HG03342 (cell line): ENCODE data around the gene SLC34A1.

Experiments
- ATAC-seq: cut with Tn5 transposase; IDR thresholded peaks from one replicate; pipeline ENCODE4 v1.9.1; 2021; ENCODE audit warnings: mild to moderate bottlenecking, moderate library complexity; ENCODE audit not compliant: unreplicated experiment

SLC34A1 gene

GRCh38 chr5:177444106-177445051 lies 60.1 kb downstream of the SLC34A1 start:
- no peak for ATAC-seq

- no peak for ATAC-seq
Observed at GRCh38 chr5:177445052-177445916, 61.0 kb downstream of the SLC34A1 start.

- no peak for ATAC-seq
Observed at GRCh38 chr5:177445917-177446199, 61.6 kb downstream of the SLC34A1 start.

- ATAC-seq, result peak; percentile 56
Observed at GRCh38 chr5:177446200-177447065, 62.2 kb downstream of the SLC34A1 start, which contains the start of gene PRR7. Gene PRR7, plus strand, starts transcription at chr5:177446814. Its CDS starts 8,254 bp downstream, at chr5:177455068.

DNA sequence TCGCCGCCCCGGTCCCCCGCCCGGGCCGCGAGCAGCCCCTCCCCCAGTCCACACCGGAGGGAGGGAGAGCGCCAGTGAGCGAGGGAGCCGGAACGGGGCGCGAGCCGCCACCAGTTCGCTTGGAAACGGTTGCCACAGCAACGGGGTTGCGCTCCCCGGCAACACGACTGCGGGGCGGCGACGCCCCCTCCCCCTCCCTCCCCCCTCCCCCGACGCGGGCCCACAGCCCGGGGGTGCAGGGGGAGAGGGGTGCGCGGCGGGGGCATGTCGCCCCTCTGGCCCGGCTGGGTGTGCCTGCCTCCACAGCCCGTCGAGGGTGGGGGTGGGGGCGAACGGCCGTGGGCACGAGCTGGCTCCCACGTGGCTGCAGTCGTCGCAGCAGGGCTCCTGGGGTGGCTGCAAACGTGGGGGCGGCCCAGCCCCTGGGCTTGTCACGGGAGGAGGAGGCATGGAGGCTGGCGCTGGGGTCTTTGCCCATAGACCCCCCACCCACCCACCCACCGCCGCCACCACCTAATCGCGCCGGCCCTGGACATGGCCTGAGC lies 62.9 kb downstream of the SLC34A1 start:
- ATAC-seq, result peak; percentile 46

DNA sequence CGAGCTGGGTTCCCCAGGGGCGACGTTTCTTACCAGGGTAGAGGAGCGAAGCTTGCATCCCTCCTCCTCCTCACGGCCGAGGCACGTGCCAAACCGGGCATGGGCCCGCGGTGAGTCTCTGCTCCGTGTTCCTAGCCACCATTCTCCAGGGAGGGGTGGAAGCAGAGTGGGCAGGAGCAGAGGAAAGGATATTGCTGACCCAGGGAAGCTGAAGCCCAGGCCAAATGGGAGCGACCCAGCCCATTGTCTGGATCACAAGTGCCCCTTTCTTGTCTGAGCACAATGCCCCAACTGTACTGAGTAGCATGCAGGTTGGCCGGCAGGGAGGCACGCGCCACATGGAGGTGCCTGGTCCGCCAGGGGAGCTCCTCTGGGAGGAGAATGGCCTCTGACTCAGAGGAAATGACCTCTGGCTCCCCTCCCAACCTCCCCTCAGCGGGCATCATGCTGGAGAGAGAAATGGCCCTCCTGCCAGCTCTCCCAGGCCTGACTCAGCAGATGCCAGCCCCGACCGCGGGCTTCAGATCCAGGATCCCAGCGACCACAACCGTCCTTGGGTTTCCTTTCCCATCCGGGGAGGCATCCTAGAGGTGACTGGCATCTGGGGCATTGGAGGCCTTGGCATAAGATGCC lies 63.5 kb downstream of the SLC34A1 start:
- ATAC-seq, result no peak
